IMR-90 (cell line): ENCODE data around the gene SIM2. TPM values are rescaled to one million over a fixed set of nuclear protein-coding genes. Genes with fewer than 3 reads are reported as not detected.

Source experiments
- ATAC-seq: fragments of 200-7000 bp; cut with Tn5 transposase; 2 replicates; pipeline ENCODE4 v1.9.1; 2020; ENCODE audit warnings: low read depth, mild to moderate bottlenecking, moderate library complexity
- BruUV-seq: library from RNA; stranded (reverse); fragments of 400-500 nt; replicated peaks from 2 replicates; lab custom pipeline; 2021; lab: Mats Ljungman, UMichigan
- CTCF ChIA-PET: fragments of 300-600 bp; formaldehyde crosslinking; extraction: SDS; loops from one replicate; lab custom pipeline; 2021; ENCODE audit warnings: antibody characterized with exemption; lab: Yijun Ruan, JAX
- POLR2A ChIA-PET: fragments of 300-600 bp; sonication (Branson Sonifier 250); formaldehyde crosslinking; loops from one replicate; lab custom pipeline; 2022; ENCODE audit warnings: antibody characterized with exemption; ENCODE audit not compliant: unreplicated experiment; lab: Charles Lee
- DNase-seq: peaks from one replicate; pipeline ENCODE4 v3.0.0; 2013
- H2AFZ ChIP-seq: replicated peaks from 2 replicates; pipeline ENCODE3; 2013; ENCODE audit warnings: low read length, mild to moderate bottlenecking; ENCODE audit not compliant: poor library complexity
- H2AK5ac ChIP-seq: 2 replicates; pipeline ENCODE4 v1.6.1; 2013; ENCODE audit warnings: low read depth, low read length, inconsistent platforms
- H2AK9ac ChIP-seq: replicated peaks from 2 replicates; pipeline ENCODE3; 2013; ENCODE audit warnings: mild to moderate bottlenecking, low read depth, low read length, moderate library complexity; ENCODE audit not compliant: poor library complexity
- H2BK120ac ChIP-seq: 2 replicates; pipeline ENCODE4 v1.6.1; 2013; ENCODE audit warnings: low read depth, low read length, inconsistent platforms
- H2BK15ac ChIP-seq: 3 replicates; pipeline ENCODE4 v1.6.1; 2013; ENCODE audit warnings: low read depth, low read length, inconsistent platforms
- H2BK20ac ChIP-seq: 2 replicates; pipeline ENCODE4 v1.6.1; 2013; ENCODE audit warnings: low read depth, mild to moderate bottlenecking, inconsistent platforms, low read length, moderate library complexity
- H2BK5ac ChIP-seq: 2 replicates; pipeline ENCODE4 v1.6.1; 2013; ENCODE audit warnings: mild to moderate bottlenecking, low read depth, low read length, inconsistent platforms; ENCODE audit not compliant: poor library complexity, severe bottlenecking
- H3K14ac ChIP-seq: replicated peaks from 2 replicates; pipeline ENCODE4 v1.6.1; 2013; ENCODE audit warnings: low read depth, low read length, inconsistent platforms
- H3K18ac ChIP-seq: 2 replicates; pipeline ENCODE4 v1.6.1; 2013; ENCODE audit warnings: low read depth, low read length, control low read depth
- H3K23ac ChIP-seq: 2 replicates; pipeline ENCODE4 v1.6.1; 2013; ENCODE audit warnings: low read depth, low read length, inconsistent platforms
- H3K27ac ChIP-seq: 2 replicates; pipeline ENCODE4 v1.5.1; 2013; ENCODE audit warnings: mild to moderate bottlenecking, control low read depth, low read length; ENCODE audit not compliant: insufficient read depth
- H3K27me3 ChIP-seq: 2 replicates; pipeline ENCODE4 v1.6.1; 2013; ENCODE audit warnings: low read length; ENCODE audit not compliant: control insufficient read depth, insufficient read depth
- H3K36me3 ChIP-seq: 2 replicates; pipeline ENCODE4 v1.6.1; 2013; ENCODE audit warnings: low read length, mixed read lengths; ENCODE audit not compliant: control insufficient read depth, insufficient read depth
- H3K4ac ChIP-seq: 2 replicates; pipeline ENCODE4 v1.6.1; 2013; ENCODE audit warnings: low read depth, low read length, inconsistent platforms
- H3K4me1 ChIP-seq: 2 replicates; pipeline ENCODE4 v1.6.1; 2013; ENCODE audit warnings: low read length, mixed read lengths; ENCODE audit not compliant: control insufficient read depth, insufficient read depth
- H3K4me2 ChIP-seq: 2 replicates; pipeline ENCODE4 v1.6.1; 2013; ENCODE audit warnings: low read depth, mild to moderate bottlenecking, control low read depth, low read length, moderate library complexity
- H3K4me3 ChIP-seq: 2 replicates; pipeline ENCODE4 v1.5.1; 2013; ENCODE audit warnings: low read depth, mild to moderate bottlenecking, control low read depth, low read length, moderate library complexity; ENCODE audit not compliant: insufficient read depth
- H3K56ac ChIP-seq: 2 replicates; pipeline ENCODE4 v1.6.1; 2013; ENCODE audit warnings: low read length, inconsistent platforms; ENCODE audit not compliant: insufficient read depth; ENCODE audit errors: extremely low read depth
- H3K79me1 ChIP-seq, 2 experiments: 2 replicates each; pipeline ENCODE4 v1.6.1; 2013; ENCODE audit warnings: low read length in 2 of 2, inconsistent platforms in 1 of 2, low read depth in 1 of 2
- H3K9ac ChIP-seq: 2 replicates; pipeline ENCODE4 v1.6.1; 2013; ENCODE audit warnings: low read depth, low read length, control low read depth
- H3K9me1 ChIP-seq: 2 replicates; pipeline ENCODE4 v1.6.1; 2013; ENCODE audit warnings: low read length, inconsistent platforms; ENCODE audit not compliant: insufficient read depth
- H3K9me3 ChIP-seq: 2 replicates; pipeline ENCODE4 v1.6.1; 2013; ENCODE audit warnings: low read length; ENCODE audit not compliant: control insufficient read depth, insufficient read depth
- H4K20me1 ChIP-seq: 2 replicates; pipeline ENCODE4 v1.6.1; 2013; ENCODE audit warnings: low read length, inconsistent platforms; ENCODE audit not compliant: insufficient read depth
- H4K5ac ChIP-seq: 2 replicates; pipeline ENCODE4 v1.6.1; 2013; ENCODE audit warnings: mild to moderate bottlenecking, low read depth, low read length, control low read depth
- H4K8ac ChIP-seq, 2 experiments: 2 replicates each; pipeline ENCODE4 v1.6.1; 2013; ENCODE audit warnings: low read depth in 2 of 2, low read length in 2 of 2, control low read depth in 1 of 2, inconsistent platforms in 1 of 2
- H4K91ac ChIP-seq: 2 replicates; pipeline ENCODE4 v1.6.1; 2013; ENCODE audit warnings: low read depth, low read length, inconsistent platforms; ENCODE audit not compliant: insufficient read depth
- BHLHE40 ChIP-seq: fragments of 150-350 bp; IDR thresholded peaks from 2 replicates; pipeline ENCODE4 v1.6.1; 2016; ENCODE audit warnings: mild to moderate bottlenecking, low read depth, low read length
- CEBPB ChIP-seq: IDR thresholded peaks from 2 replicates; pipeline ENCODE4 v1.6.1; 2012; ENCODE audit warnings: low read depth, low read length, improper control_type of control experiment
- CHD1 ChIP-seq: IDR thresholded peaks from 2 replicates; pipeline ENCODE4 v1.6.1; 2012; ENCODE audit warnings: low read depth, low read length, improper control_type of control experiment
- FOS ChIP-seq: fragments of 150-350 bp; IDR thresholded peaks from 2 replicates; pipeline ENCODE4 v1.6.1; 2016; ENCODE audit warnings: low read depth, low read length
- MAZ ChIP-seq: IDR thresholded peaks from 2 replicates; pipeline ENCODE4 v1.6.1; 2012; ENCODE audit warnings: low read depth, mild to moderate bottlenecking, low read length, improper control_type of control experiment, moderate library complexity, borderline replicate concordance
- NFE2L2 ChIP-seq: fragments of 150-350 bp; IDR thresholded peaks from 2 replicates; pipeline ENCODE4 v1.6.1; 2016; ENCODE audit warnings: low read depth, mild to moderate bottlenecking, low read length
- POLR2A ChIP-seq: IDR thresholded peaks from 2 replicates; pipeline ENCODE4 v1.6.1; 2012; ENCODE audit warnings: mild to moderate bottlenecking, low read depth, low read length
- RAD21 ChIP-seq: IDR thresholded peaks from 2 replicates; pipeline ENCODE4 v1.6.1; 2012; ENCODE audit warnings: low read length, improper control_type of control experiment
- RCOR1 ChIP-seq: IDR thresholded peaks from 2 replicates; pipeline ENCODE4 v1.6.1; 2012; ENCODE audit warnings: mild to moderate bottlenecking, low read length, improper control_type of control experiment; ENCODE audit not compliant: insufficient replicate concordance
- RFX5 ChIP-seq: IDR thresholded peaks from 2 replicates; pipeline ENCODE4 v1.8.0; 2012; ENCODE audit warnings: low read depth, mild to moderate bottlenecking, low read length, moderate library complexity
- SMC3 ChIP-seq: fragments of 150-350 bp; IDR thresholded peaks from 2 replicates; pipeline ENCODE4 v1.6.1; 2016; ENCODE audit warnings: low read depth, mild to moderate bottlenecking, antibody characterized with exemption, low read length, moderate library complexity
- WGBS, 2 experiments: methylation state at CpG; one replicate each; pipeline versions ENCODE4 v1.1.5 to v1.1.7; 2013; ENCODE audit warnings: missing lambda C conversion rate in 2 of 2; ENCODE audit not compliant: insufficient read length in 1 of 2; ENCODE audit errors: extremely low coverage in 2 of 2; 5-methylcytosine and 5-hydroxymethylcytosine counted together
- dilution Hi-C: fragments of 300-500 bp; cut with HindIII; formaldehyde crosslinking; loops from one replicate; pipeline ENCODE4 v1.14.3; 2018; ENCODE audit warnings: low sequenced_read_pairs; ENCODE audit not compliant: unreplicated experiment
- in situ Hi-C: fragments of 300-500 bp; cut with MboI; formaldehyde crosslinking; loops from 3 replicates; pipeline ENCODE4 v1.14.3; 2019; ENCODE audit warnings: low sequenced_read_pairs, inconsistent platforms, mixed read lengths
- intact Hi-C: fragments of 100-400 bp; cut with micrococcal nuclease; formaldehyde crosslinking; loops from 2 replicates; pipeline ENCODE4 v1.10.0; 2022
- polyA plus RNA-seq, 3 experiments: library from polyadenylated mRNA; depleted of rRNA; stranded (reverse); fragments of >200 nt; gene quantifications; 2 replicates each; pipeline ENCODE4 v1.2.3, GENCODE V29; 2012; ENCODE audit warnings: low replicate concordance in 1 of 3
- total RNA-seq: library from RNA; depleted of rRNA; stranded (reverse); fragments of >200 nt; gene quantifications from 2 replicates; pipeline ENCODE4 v1.2.3, GENCODE V29; 2012
- TF ChIP-seq, protein P1 (sequence below): fragments of 150-350 bp; IDR thresholded peaks from 2 replicates; pipeline ENCODE4 v1.6.1; 2016; ENCODE audit warnings: low read depth, mild to moderate bottlenecking, low read length, moderate library complexity, borderline replicate concordance
- TF ChIP-seq, protein P2 (sequence below): conservative IDR thresholded peaks from 2 replicates; pipeline ENCODE4 v1.5.1; 2012; ENCODE audit warnings: mild to moderate bottlenecking, low read depth, low read length, improper control_type of control experiment
- TF ChIP-seq, protein P3 (sequence below): fragments of 150-350 bp; IDR thresholded peaks from 2 replicates; pipeline ENCODE4 v1.6.1; 2017; ENCODE audit warnings: mild to moderate bottlenecking, antibody characterized with exemption, low read length, low read depth

SIM2 gene
- total and polyA plus RNA-seq, 2 of the 4 experiments (the other 2 are of a cell fraction): 2.2 to 7.5 TPM

DNA sequence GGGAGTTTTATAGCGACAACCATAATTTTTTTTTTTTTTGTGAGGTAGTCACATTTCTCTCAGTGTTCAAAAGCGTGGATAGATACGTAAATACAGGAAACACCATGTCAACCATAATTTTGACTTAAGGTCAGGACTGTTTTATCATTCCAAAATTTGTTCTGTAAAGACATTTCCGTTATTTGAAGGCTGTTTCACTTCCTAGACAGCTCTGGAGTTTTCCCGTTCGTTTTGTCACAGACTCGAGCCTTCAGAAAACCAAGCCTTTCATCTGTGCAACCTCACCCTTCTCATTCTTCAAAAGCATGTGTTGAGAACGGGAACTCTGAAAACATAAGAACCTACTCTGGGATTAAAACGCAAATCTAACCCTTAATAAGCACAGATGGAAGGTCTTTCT, 17.9 kb downstream of the SIM2 start:
- no TSS peak for BruUV-seq
- Histone ChIP-seq H2BK20ac (no peak overlapping the region), H2BK120ac (no peak overlapping the region), H2AK5ac (no peak overlapping the region), H2BK5ac (no peak overlapping the region), H3K23ac (no peak overlapping the region), H2AK9ac (no peak overlapping the region), H3K9me1 (no peaks in the 10 kb centered on the region), H3K4me3 (no peak overlapping the region), H4K20me1 (no peaks in the 10 kb centered on the region; the same call in 1 of the 2 replicates), H3K9ac (no peak overlapping the region), H3K79me1 (no peaks in the 10 kb centered on the region; a peak in 1 of 4 replicates), H3K4ac (no peak overlapping the region), H3K14ac (no peak overlapping the region), H3K27me3 (peaks cover 64% of the 10 kb centered on the region), H3K4me1 (no peaks in the 10 kb centered on the region), H3K4me2 (no peak overlapping the region), H3K18ac (no peak overlapping the region), H4K91ac (no peak overlapping the region), H3K36me3 (no peaks in the 10 kb centered on the region), H4K5ac (no peak overlapping the region), H3K27ac (no peak overlapping the region), H3K9me3 (no peaks in the 10 kb centered on the region), H2AFZ (no peak overlapping the region), H4K8ac (no peak overlapping the region), H3K56ac (no peak overlapping the region), H2BK15ac (no peak overlapping the region)
- TF ChIP-seq FOS: no peak
- TF ChIP-seq, protein P1, sequence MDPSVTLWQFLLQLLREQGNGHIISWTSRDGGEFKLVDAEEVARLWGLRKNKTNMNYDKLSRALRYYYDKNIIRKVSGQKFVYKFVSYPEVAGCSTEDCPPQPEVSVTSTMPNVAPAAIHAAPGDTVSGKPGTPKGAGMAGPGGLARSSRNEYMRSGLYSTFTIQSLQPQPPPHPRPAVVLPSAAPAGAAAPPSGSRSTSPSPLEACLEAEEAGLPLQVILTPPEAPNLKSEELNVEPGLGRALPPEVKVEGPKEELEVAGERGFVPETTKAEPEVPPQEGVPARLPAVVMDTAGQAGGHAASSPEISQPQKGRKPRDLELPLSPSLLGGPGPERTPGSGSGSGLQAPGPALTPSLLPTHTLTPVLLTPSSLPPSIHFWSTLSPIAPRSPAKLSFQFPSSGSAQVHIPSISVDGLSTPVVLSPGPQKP: no peak
- TF ChIP-seq CEBPB: no peak
- no peak for TF ChIP-seq RFX5
- TF ChIP-seq POLR2A: no peak
- TF ChIP-seq NFE2L2: no peak
- TF ChIP-seq, protein P2, sequence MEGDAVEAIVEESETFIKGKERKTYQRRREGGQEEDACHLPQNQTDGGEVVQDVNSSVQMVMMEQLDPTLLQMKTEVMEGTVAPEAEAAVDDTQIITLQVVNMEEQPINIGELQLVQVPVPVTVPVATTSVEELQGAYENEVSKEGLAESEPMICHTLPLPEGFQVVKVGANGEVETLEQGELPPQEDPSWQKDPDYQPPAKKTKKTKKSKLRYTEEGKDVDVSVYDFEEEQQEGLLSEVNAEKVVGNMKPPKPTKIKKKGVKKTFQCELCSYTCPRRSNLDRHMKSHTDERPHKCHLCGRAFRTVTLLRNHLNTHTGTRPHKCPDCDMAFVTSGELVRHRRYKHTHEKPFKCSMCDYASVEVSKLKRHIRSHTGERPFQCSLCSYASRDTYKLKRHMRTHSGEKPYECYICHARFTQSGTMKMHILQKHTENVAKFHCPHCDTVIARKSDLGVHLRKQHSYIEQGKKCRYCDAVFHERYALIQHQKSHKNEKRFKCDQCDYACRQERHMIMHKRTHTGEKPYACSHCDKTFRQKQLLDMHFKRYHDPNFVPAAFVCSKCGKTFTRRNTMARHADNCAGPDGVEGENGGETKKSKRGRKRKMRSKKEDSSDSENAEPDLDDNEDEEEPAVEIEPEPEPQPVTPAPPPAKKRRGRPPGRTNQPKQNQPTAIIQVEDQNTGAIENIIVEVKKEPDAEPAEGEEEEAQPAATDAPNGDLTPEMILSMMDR: no peak
- TF ChIP-seq, protein P3, sequence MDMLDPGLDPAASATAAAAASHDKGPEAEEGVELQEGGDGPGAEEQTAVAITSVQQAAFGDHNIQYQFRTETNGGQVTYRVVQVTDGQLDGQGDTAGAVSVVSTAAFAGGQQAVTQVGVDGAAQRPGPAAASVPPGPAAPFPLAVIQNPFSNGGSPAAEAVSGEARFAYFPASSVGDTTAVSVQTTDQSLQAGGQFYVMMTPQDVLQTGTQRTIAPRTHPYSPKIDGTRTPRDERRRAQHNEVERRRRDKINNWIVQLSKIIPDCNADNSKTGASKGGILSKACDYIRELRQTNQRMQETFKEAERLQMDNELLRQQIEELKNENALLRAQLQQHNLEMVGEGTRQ: no peak
- no peak for TF ChIP-seq CHD1
- TF ChIP-seq MAZ: no peak
- TF ChIP-seq RCOR1: no peak
- no peak for TF ChIP-seq BHLHE40
- no peak for TF ChIP-seq SMC3
- no peak for TF ChIP-seq RAD21
- intact Hi-C loops (no loop called here), in situ Hi-C loops (no loop called here), dilution Hi-C loops (no loop called here)
- ATAC-seq (no peak), DNase-seq (no peak)
- ChIA-PET POLR2A (no interaction called here), CTCF (interaction anchor here (1.0 kb wide), 1 partner anchor 11 kb away, joined by 3 read pairs; no protein-coding TSS in a partner anchor)
- no CpG with 5 or more reads among the region's 9 CpGs for WGBS, 2 experiments
